Keratinocyte (primary cell): ENCODE results near the gene INSYN1.

ENCODE experiments used
- EZH2 ChIP-seq: IDR thresholded peaks from one replicate; pipeline ENCODE4 v1.6.1; 2012; ENCODE audit warnings: inconsistent platforms, mild to moderate bottlenecking, low read length, moderate library complexity
- TF ChIP-seq, protein P1 (sequence below), 3 experiments: IDR thresholded peaks in 1 of 3; conservative IDR thresholded peaks in 1 of 3; optimal IDR thresholded peaks in 1 of 3; 2 replicates in 2 of 3; 3 replicates in 1 of 3; pipeline versions ENCODE3 to v1.5.1; 2011; ENCODE audit warnings: low read length in 3 of 3, mild to moderate bottlenecking in 3 of 3, moderate library complexity in 2 of 3, control low read depth in 1 of 3, inconsistent platforms in 1 of 3; ENCODE audit not compliant: insufficient read depth in 2 of 3; ENCODE audit errors: extremely low read depth in 1 of 3

DNA sequence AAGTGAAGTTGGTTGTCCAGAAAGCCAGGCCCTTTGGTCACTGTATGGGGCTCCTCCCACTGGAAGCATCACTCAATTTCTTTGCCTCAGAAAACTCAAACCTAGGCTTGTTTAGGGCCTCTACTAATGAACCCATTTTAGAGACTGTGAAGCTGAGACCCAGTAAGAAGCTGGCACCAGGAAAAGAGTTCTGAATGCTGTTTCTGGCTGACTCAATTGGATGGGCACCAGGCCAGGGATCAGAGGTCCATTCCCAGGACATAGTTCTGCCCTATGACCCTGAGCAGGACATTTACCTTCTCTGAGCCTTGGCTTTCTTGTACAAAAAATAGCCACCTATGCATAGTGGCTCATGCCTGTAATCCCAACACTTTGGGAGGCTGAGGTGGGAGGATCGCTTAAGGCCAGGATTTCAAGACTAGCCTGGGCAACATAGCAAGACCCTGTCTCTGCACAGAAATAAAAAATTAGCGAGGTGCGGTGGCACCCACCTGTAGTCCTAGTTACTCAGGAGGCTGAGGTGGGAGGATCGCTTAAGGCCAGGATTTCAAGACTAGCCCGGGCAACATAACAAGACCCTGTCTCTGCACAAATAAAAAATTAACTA lies 38.4 kb downstream of the INSYN1 start:
- TF ChIP-seq EZH2, result no peak
- TF ChIP-seq, protein P1, sequence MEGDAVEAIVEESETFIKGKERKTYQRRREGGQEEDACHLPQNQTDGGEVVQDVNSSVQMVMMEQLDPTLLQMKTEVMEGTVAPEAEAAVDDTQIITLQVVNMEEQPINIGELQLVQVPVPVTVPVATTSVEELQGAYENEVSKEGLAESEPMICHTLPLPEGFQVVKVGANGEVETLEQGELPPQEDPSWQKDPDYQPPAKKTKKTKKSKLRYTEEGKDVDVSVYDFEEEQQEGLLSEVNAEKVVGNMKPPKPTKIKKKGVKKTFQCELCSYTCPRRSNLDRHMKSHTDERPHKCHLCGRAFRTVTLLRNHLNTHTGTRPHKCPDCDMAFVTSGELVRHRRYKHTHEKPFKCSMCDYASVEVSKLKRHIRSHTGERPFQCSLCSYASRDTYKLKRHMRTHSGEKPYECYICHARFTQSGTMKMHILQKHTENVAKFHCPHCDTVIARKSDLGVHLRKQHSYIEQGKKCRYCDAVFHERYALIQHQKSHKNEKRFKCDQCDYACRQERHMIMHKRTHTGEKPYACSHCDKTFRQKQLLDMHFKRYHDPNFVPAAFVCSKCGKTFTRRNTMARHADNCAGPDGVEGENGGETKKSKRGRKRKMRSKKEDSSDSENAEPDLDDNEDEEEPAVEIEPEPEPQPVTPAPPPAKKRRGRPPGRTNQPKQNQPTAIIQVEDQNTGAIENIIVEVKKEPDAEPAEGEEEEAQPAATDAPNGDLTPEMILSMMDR (optimal IDR thresholded peaks at IDR 0.05 in 1 of 3, IDR thresholded peaks at IDR 0.05 in 1 of 3, conservative IDR thresholded peaks at IDR 0.05 in 1 of 3; ENCODE audit: extremely low read depth in 1 of 3, insufficient read depth in 2 of 3, low read length in 3 of 3), result no peak
